Coronary artery (tissue), 2 donors: ENCODE measurements around the gene MRPL3.

ENCODE experiments used
- DNase-seq: peaks from one replicate; pipeline ENCODE4 v3.0.0-alpha.2; 2017; ENCODE audit warnings: low spot score
- H3K27ac ChIP-seq, 2 donors: fragments of 200-600 bp; sonication (generic); one replicate each; pipeline ENCODE4 v1.5.1; 2016 to 2019
- H3K4me3 ChIP-seq: fragments of 200-600 bp; sonication (generic); 2 replicates; pipeline ENCODE4 v1.5.1; 2016; ENCODE audit warnings: mild to moderate bottlenecking, moderate library complexity
- TF ChIP-seq, protein P1 (sequence below): fragments of 200-600 bp; sonication (generic); IDR thresholded peaks from one replicate; pipeline ENCODE4 v1.5.1; 2019; ENCODE audit warnings: antibody characterized with exemption

Gene MRPL3

DNA sequence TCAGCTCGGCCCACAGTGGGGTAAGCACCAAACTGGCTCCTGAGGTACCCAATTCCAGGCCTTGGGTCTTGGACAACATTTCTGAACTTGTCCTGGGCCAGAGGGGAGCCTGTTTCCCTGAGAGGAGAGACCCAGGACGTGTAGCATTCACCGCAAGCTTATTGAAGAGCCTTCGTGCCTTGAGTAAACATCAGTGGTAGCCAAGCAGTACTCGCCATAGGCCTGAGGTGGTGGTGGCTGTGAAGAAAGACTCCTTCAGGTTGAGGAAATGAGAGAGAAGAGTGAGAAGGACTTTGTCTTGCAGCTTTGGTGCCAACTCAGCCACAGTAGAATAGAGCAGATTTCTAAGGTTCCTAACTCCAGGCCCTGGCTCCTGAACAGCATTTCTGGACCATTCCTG is 71.0 kb downstream of the MRPL3 start:
- H3K27ac ChIP-seq, result no peak overlapping the region
- no peak for DNase-seq
- TF ChIP-seq, protein P1, sequence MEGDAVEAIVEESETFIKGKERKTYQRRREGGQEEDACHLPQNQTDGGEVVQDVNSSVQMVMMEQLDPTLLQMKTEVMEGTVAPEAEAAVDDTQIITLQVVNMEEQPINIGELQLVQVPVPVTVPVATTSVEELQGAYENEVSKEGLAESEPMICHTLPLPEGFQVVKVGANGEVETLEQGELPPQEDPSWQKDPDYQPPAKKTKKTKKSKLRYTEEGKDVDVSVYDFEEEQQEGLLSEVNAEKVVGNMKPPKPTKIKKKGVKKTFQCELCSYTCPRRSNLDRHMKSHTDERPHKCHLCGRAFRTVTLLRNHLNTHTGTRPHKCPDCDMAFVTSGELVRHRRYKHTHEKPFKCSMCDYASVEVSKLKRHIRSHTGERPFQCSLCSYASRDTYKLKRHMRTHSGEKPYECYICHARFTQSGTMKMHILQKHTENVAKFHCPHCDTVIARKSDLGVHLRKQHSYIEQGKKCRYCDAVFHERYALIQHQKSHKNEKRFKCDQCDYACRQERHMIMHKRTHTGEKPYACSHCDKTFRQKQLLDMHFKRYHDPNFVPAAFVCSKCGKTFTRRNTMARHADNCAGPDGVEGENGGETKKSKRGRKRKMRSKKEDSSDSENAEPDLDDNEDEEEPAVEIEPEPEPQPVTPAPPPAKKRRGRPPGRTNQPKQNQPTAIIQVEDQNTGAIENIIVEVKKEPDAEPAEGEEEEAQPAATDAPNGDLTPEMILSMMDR, result no peak
- H3K4me3 ChIP-seq, result no peak overlapping the region

DNA sequence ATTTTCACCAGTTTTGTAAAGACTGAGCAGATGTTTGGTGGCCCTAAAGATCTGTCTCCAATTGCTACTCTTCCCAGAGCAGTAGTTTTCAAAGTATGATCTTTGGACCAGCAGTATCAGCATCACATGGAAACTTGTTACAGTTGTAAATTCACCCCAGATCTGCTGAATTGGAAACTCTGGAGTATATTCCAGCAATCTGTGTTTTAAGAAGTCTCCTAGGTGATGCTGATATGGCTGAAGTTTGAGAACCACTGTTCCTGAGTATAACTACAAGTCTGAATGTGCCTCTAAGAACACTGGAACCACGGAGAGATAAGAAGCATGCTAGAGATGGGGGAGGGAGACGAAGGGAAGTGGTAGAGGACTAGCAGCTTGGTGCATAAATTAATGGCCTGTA is 75.5 kb downstream of the MRPL3 start:
- Histone ChIP-seq H3K4me3 (no peak overlapping the region), H3K27ac (no peak overlapping the region)
- TF ChIP-seq, protein P1, result no peak
- no peak for DNase-seq

DNA sequence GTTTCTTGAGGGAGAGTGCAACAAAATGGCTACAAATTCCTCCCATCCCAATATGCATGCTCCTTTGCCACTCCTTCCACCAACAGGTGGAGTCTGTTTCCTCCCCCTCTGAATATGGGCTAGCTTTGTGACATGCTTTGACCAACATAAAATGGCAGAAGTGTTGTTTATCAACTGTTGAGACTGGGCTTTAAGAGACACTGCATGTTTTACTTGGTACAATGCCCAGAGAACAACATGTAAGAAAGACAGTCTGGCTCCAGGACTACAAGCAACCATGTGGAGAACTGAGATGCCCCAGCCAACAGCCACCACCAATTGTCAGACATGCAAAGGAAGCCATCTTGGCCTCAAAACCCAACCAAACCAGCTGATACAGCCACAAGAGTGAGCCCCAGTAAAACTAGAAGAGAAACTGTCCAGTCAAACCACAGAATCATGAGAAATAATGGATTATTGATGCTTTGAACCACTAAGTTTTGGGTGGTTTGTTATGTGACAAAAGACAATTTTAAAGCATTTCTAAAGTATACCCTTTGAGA is 80.7 kb downstream of the MRPL3 start:
- no peak overlapping the region for H3K27ac ChIP-seq
- TF ChIP-seq, protein P1, result no peak
- DNase-seq, result no peak

DNA sequence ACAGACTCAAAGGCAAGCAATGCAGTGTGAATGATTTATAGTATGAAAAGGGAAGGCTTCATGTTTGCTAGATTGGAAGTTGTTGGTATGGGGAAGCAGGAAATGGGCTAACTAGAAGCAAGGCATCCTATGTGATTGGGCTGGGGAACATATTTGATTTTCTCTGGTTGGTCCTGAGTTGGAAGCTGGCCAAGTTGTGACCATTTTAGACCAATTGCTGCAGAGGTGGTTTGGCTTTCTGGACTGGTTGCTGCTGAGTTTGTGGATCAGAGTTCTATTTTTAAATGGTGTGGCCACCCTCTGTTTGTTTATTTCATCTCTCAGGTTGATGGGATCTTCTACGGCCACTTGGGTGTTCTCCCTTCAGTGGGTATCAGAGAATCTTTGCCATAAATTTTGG is 81.5 kb downstream of the MRPL3 start:
- no peak overlapping the region for H3K27ac ChIP-seq
- H3K4me3 ChIP-seq, result no peak overlapping the region
- DNase-seq, result no peak
- TF ChIP-seq, protein P1, result no peak

More for the DNA sequence above, 80.7 kb downstream of the MRPL3 start:
- no peak overlapping the region for H3K4me3 ChIP-seq

GRCh38 chr3:131417751-131418150 is 85.0 kb downstream of the MRPL3 start:
- TF ChIP-seq, protein P1, result no peak
- Histone ChIP-seq H3K4me3 (no peak overlapping the region), H3K27ac (no peak overlapping the region)
- DNase-seq, result no peak
